ENCODE data around the gene UGT1A6.

The UGT1A6 gene

GRCh38 chr2:233775414-233775813, 82.7 kb downstream of the UGT1A6 start:
- Histone ChIP-seq H3K36me3 (ENCODE audit: insufficient read depth, low read depth, low read length) (no peaks in the 10 kb centered on the region), H3K9ac (ENCODE audit: low read depth, low read length) (no peak overlapping the region), H3K4me1 (ENCODE audit: insufficient read depth, low read length) (no peaks in the 10 kb centered on the region), H3K9me3 (ENCODE audit: insufficient read depth, low read depth, low read length) (peaks cover 5% of the 10 kb centered on the region; the same call in 1 of the 2 replicates), H3K27me3 (ENCODE audit: insufficient read depth, low read length) (no peaks in the 10 kb centered on the region), H3K4me3 (ENCODE audit: low read length) (no peak overlapping the region), H3K27ac (ENCODE audit: low read length) (no peak overlapping the region)

- no peak within 1 kb of the TSS for H3K9ac ChIP-seq (ENCODE audit: low read depth, low read length)
- no peaks in the 10 kb centered on the region for H3K36me3 ChIP-seq (ENCODE audit: insufficient read depth, low read depth, low read length)
- H3K27ac ChIP-seq (ENCODE audit: low read length), result no peak within 1 kb of the TSS
- peaks cover 5% of the 10 kb centered on the region; the same call in 1 of the 2 replicates for H3K9me3 ChIP-seq (ENCODE audit: insufficient read depth, low read depth, low read length)
- H3K4me3 ChIP-seq (ENCODE audit: low read length), result no peak within 1 kb of the TSS
- H3K27me3 ChIP-seq (ENCODE audit: insufficient read depth, low read length), result no peaks in the 10 kb centered on the region
- no peaks in the 10 kb centered on the region for H3K4me1 ChIP-seq (ENCODE audit: insufficient read depth, low read length)
Observed at GRCh38 chr2:233778030-233778429, 85.3 kb downstream of the UGT1A6 start, which contains the start of gene MROH2A. TSS of gene MROH2A (plus strand) at chr2:233778330. CDS start at chr2:233779359, 1,029 bp downstream.

GRCh38 chr2:233779722-233780121, 87.0 kb downstream of the UGT1A6 start:
- no peak overlapping the region for H3K4me3 ChIP-seq (ENCODE audit: low read length)
- H3K36me3 ChIP-seq (ENCODE audit: insufficient read depth, low read depth, low read length), result no peaks in the 10 kb centered on the region
- no peak overlapping the region for H3K9ac ChIP-seq (ENCODE audit: low read depth, low read length)
- H3K27ac ChIP-seq (ENCODE audit: low read length), result no peak overlapping the region
- H3K4me1 ChIP-seq (ENCODE audit: insufficient read depth, low read length), result no peaks in the 10 kb centered on the region
- H3K27me3 ChIP-seq (ENCODE audit: insufficient read depth, low read length), result no peaks in the 10 kb centered on the region
- peaks cover 5% of the 10 kb centered on the region; the same call in 1 of the 2 replicates for H3K9me3 ChIP-seq (ENCODE audit: insufficient read depth, low read depth, low read length)

GRCh38 chr2:233780771-233781170, 88.1 kb downstream of the UGT1A6 start:
- H3K27me3 ChIP-seq (ENCODE audit: insufficient read depth, low read length), result no peaks in the 10 kb centered on the region
- no peaks in the 10 kb centered on the region for H3K4me1 ChIP-seq (ENCODE audit: insufficient read depth, low read length)
- H3K4me3 ChIP-seq (ENCODE audit: low read length), result no peak overlapping the region
- H3K27ac ChIP-seq (ENCODE audit: low read length), result no peak overlapping the region
- no peaks in the 10 kb centered on the region for H3K36me3 ChIP-seq (ENCODE audit: insufficient read depth, low read depth, low read length)
- peaks cover 5% of the 10 kb centered on the region; the same call in 1 of the 2 replicates for H3K9me3 ChIP-seq (ENCODE audit: insufficient read depth, low read depth, low read length)
- H3K9ac ChIP-seq (ENCODE audit: low read depth, low read length), result no peak overlapping the region

GRCh38 chr2:233789554-233789953, 96.9 kb downstream of the UGT1A6 start:
- Histone ChIP-seq H3K9ac (ENCODE audit: low read depth, low read length) (no peak overlapping the region), H3K4me1 (ENCODE audit: insufficient read depth, low read length) (no peaks in the 10 kb centered on the region), H3K4me3 (ENCODE audit: low read length) (no peak overlapping the region), H3K27ac (ENCODE audit: low read length) (no peak overlapping the region), H3K9me3 (ENCODE audit: insufficient read depth, low read depth, low read length) (no peaks in the 10 kb centered on the region), H3K27me3 (ENCODE audit: insufficient read depth, low read length) (no peaks in the 10 kb centered on the region), H3K36me3 (ENCODE audit: insufficient read depth, low read depth, low read length) (no peaks in the 10 kb centered on the region)

- Histone ChIP-seq H3K27me3 (ENCODE audit: insufficient read depth, low read length) (no peaks in the 10 kb centered on the region), H3K9me3 (ENCODE audit: insufficient read depth, low read depth, low read length) (no peaks in the 10 kb centered on the region), H3K9ac (ENCODE audit: low read depth, low read length) (no peak overlapping the region), H3K27ac (ENCODE audit: low read length) (no peak overlapping the region), H3K4me3 (ENCODE audit: low read length) (no peak overlapping the region), H3K36me3 (ENCODE audit: insufficient read depth, low read depth, low read length) (no peaks in the 10 kb centered on the region), H3K4me1 (ENCODE audit: insufficient read depth, low read length) (no peaks in the 10 kb centered on the region)
Observed at GRCh38 chr2:233791151-233791882, 98.6 kb downstream of the UGT1A6 start.

GRCh38 chr2:233791883-233792329, 99.2 kb downstream of the UGT1A6 start:
- Histone ChIP-seq H3K36me3 (ENCODE audit: insufficient read depth, low read depth, low read length) (no peaks in the 10 kb centered on the region), H3K9me3 (ENCODE audit: insufficient read depth, low read depth, low read length) (no peaks in the 10 kb centered on the region), H3K9ac (ENCODE audit: low read depth, low read length) (no peak overlapping the region), H3K27me3 (ENCODE audit: insufficient read depth, low read length) (no peaks in the 10 kb centered on the region), H3K4me1 (ENCODE audit: insufficient read depth, low read length) (no peaks in the 10 kb centered on the region), H3K27ac (ENCODE audit: low read length) (no peak overlapping the region), H3K4me3 (ENCODE audit: low read length) (no peak overlapping the region)

- Histone ChIP-seq H3K4me3 (ENCODE audit: low read length) (no peak overlapping the region), H3K36me3 (ENCODE audit: insufficient read depth, low read depth, low read length) (no peaks in the 10 kb centered on the region), H3K9me3 (ENCODE audit: insufficient read depth, low read depth, low read length) (no peaks in the 10 kb centered on the region), H3K9ac (ENCODE audit: low read depth, low read length) (no peak overlapping the region), H3K27me3 (ENCODE audit: insufficient read depth, low read length) (no peaks in the 10 kb centered on the region), H3K4me1 (ENCODE audit: insufficient read depth, low read length) (no peaks in the 10 kb centered on the region), H3K27ac (ENCODE audit: low read length) (no peak overlapping the region)
Observed at GRCh38 chr2:233792720-233793119, 100.0 kb downstream of the UGT1A6 start.

GRCh38 chr2:233793465-233794127, 100.9 kb downstream of the UGT1A6 start:
- Histone ChIP-seq H3K9ac (ENCODE audit: low read depth, low read length) (no peak overlapping the region), H3K9me3 (ENCODE audit: insufficient read depth, low read depth, low read length) (no peaks in the 10 kb centered on the region), H3K27ac (ENCODE audit: low read length) (no peak overlapping the region), H3K4me1 (ENCODE audit: insufficient read depth, low read length) (no peaks in the 10 kb centered on the region), H3K27me3 (ENCODE audit: insufficient read depth, low read length) (no peaks in the 10 kb centered on the region), H3K36me3 (ENCODE audit: insufficient read depth, low read depth, low read length) (no peaks in the 10 kb centered on the region), H3K4me3 (ENCODE audit: low read length) (no peak overlapping the region)

GRCh38 chr2:233794128-233794658, 101.5 kb downstream of the UGT1A6 start:
- no peaks in the 10 kb centered on the region for H3K4me1 ChIP-seq (ENCODE audit: insufficient read depth, low read length)
- H3K27ac ChIP-seq (ENCODE audit: low read length), result no peak overlapping the region
- H3K9ac ChIP-seq (ENCODE audit: low read depth, low read length), result no peak overlapping the region
- H3K27me3 ChIP-seq (ENCODE audit: insufficient read depth, low read length), result no peaks in the 10 kb centered on the region
- H3K4me3 ChIP-seq (ENCODE audit: low read length), result no peak overlapping the region
- H3K36me3 ChIP-seq (ENCODE audit: insufficient read depth, low read depth, low read length), result no peaks in the 10 kb centered on the region
- H3K9me3 ChIP-seq (ENCODE audit: insufficient read depth, low read depth, low read length), result no peaks in the 10 kb centered on the region

- Histone ChIP-seq H3K4me1 (ENCODE audit: insufficient read depth, low read length) (no peaks in the 10 kb centered on the region), H3K27me3 (ENCODE audit: insufficient read depth, low read length) (no peaks in the 10 kb centered on the region), H3K27ac (ENCODE audit: low read length) (no peak overlapping the region), H3K9ac (ENCODE audit: low read depth, low read length) (no peak overlapping the region), H3K36me3 (ENCODE audit: insufficient read depth, low read depth, low read length) (no peaks in the 10 kb centered on the region), H3K4me3 (ENCODE audit: low read length) (no peak overlapping the region), H3K9me3 (ENCODE audit: insufficient read depth, low read depth, low read length) (no peaks in the 10 kb centered on the region)
Observed at GRCh38 chr2:233795735-233796171, 103.1 kb downstream of the UGT1A6 start.

GRCh38 chr2:233796254-233796653, 103.6 kb downstream of the UGT1A6 start:
- Histone ChIP-seq H3K36me3 (ENCODE audit: insufficient read depth, low read depth, low read length) (no peaks in the 10 kb centered on the region), H3K4me3 (ENCODE audit: low read length) (no peak overlapping the region), H3K27ac (ENCODE audit: low read length) (no peak overlapping the region), H3K9me3 (ENCODE audit: insufficient read depth, low read depth, low read length) (no peaks in the 10 kb centered on the region), H3K27me3 (ENCODE audit: insufficient read depth, low read length) (no peaks in the 10 kb centered on the region), H3K9ac (ENCODE audit: low read depth, low read length) (no peak overlapping the region), H3K4me1 (ENCODE audit: insufficient read depth, low read length) (no peaks in the 10 kb centered on the region)
